H9 (cell line): ENCODE measurements around the gene ADAMTS15. TPM values are rescaled to one million over a fixed set of nuclear protein-coding genes. Genes with fewer than 3 reads are reported as not detected.
A peak's percentile ranks its signal among the peaks of the same experiment; 100 is the strongest.

Source experiments
- DNase-seq: peaks from one replicate; pipeline ENCODE4 v3.0.0-alpha.2; 2017
- H2AFZ ChIP-seq: one replicate; pipeline ENCODE4 v1.6.1; 2013; ENCODE audit warnings: mild to moderate bottlenecking, low read length, control low read depth, moderate library complexity
- H2AK5ac ChIP-seq: 2 replicates; pipeline ENCODE4 v1.6.1; 2013; ENCODE audit warnings: low read length, control low read depth, mixed read lengths; ENCODE audit not compliant: insufficient read length
- H2BK120ac ChIP-seq: one replicate; pipeline ENCODE4 v1.6.1; 2013; ENCODE audit warnings: low read depth, mild to moderate bottlenecking, low read length, control low read depth, inconsistent platforms; ENCODE audit not compliant: poor library complexity, severe bottlenecking
- H2BK12ac ChIP-seq: 2 replicates; pipeline ENCODE4 v1.6.1; 2013; ENCODE audit warnings: low read length, control low read depth, mixed read lengths, low read depth; ENCODE audit not compliant: insufficient read length
- H2BK15ac ChIP-seq: 2 replicates; pipeline ENCODE4 v1.6.1; 2013; ENCODE audit warnings: low read depth, low read length, control low read depth
- H2BK20ac ChIP-seq: one replicate; pipeline ENCODE4 v1.6.1; 2013; ENCODE audit warnings: low read depth, mild to moderate bottlenecking, low read length, control low read depth, inconsistent platforms; ENCODE audit not compliant: poor library complexity, severe bottlenecking
- H2BK5ac ChIP-seq: 2 replicates; pipeline ENCODE4 v1.6.1; 2013; ENCODE audit warnings: low read length, control low read depth, mixed read lengths; ENCODE audit not compliant: insufficient read length
- H3K14ac ChIP-seq: 2 replicates; pipeline ENCODE4 v1.6.1; 2013; ENCODE audit warnings: low read length, control low read depth; ENCODE audit not compliant: insufficient read depth
- H3K18ac ChIP-seq: 2 replicates; pipeline ENCODE4 v1.6.1; 2013; ENCODE audit warnings: low read depth, mild to moderate bottlenecking, mixed read lengths, low read length, control low read depth; ENCODE audit not compliant: insufficient read length
- H3K23ac ChIP-seq: 2 replicates; pipeline ENCODE4 v1.6.1; 2013; ENCODE audit warnings: low read length, control low read depth, mixed read lengths, low read depth; ENCODE audit not compliant: insufficient read length
- H3K23me2 ChIP-seq: 2 replicates; pipeline ENCODE4 v1.6.1; 2013; ENCODE audit warnings: low read depth, mild to moderate bottlenecking, mixed read lengths, low read length, control low read depth; ENCODE audit not compliant: insufficient read length, poor library complexity, severe bottlenecking
- H3K27ac ChIP-seq: 2 replicates; pipeline ENCODE4 v1.5.1; 2013; ENCODE audit warnings: low read length, control low read depth, mixed read lengths, low read depth; ENCODE audit not compliant: insufficient read length
- H3K27me3 ChIP-seq: 2 replicates; pipeline ENCODE4 v1.6.1; 2013; ENCODE audit warnings: low read length, control low read depth, inconsistent platforms; ENCODE audit not compliant: insufficient read depth
- H3K4ac ChIP-seq: 2 replicates; pipeline ENCODE4 v1.6.1; 2013; ENCODE audit warnings: low read depth, mild to moderate bottlenecking, control low read depth, inconsistent platforms, low read length, moderate library complexity
- H3K4me1 ChIP-seq: 2 replicates; pipeline ENCODE4 v1.6.1; 2013; ENCODE audit warnings: low read length, control low read depth, inconsistent platforms; ENCODE audit not compliant: insufficient read depth
- H3K4me2 ChIP-seq: 2 replicates; pipeline ENCODE4 v1.6.1; 2013; ENCODE audit warnings: low read length, control low read depth, mixed read lengths; ENCODE audit not compliant: insufficient read length, insufficient read depth
- H3K56ac ChIP-seq: 2 replicates; pipeline ENCODE4 v1.6.1; 2013; ENCODE audit warnings: low read depth, mild to moderate bottlenecking, mixed read lengths, low read length, control low read depth; ENCODE audit not compliant: insufficient read length
- H3K79me1 ChIP-seq: 2 replicates; pipeline ENCODE4 v1.6.1; 2013; ENCODE audit warnings: low read depth, mild to moderate bottlenecking, moderate library complexity, low read length, control low read depth, inconsistent platforms; ENCODE audit not compliant: insufficient read depth, poor library complexity, severe bottlenecking
- H3K79me2 ChIP-seq: 2 replicates; pipeline ENCODE4 v1.6.1; 2013; ENCODE audit warnings: low read length, control low read depth, inconsistent platforms; ENCODE audit not compliant: insufficient read depth
- H3K9ac ChIP-seq: 2 replicates; pipeline ENCODE4 v1.6.1; 2013; ENCODE audit warnings: low read length, control low read depth, mixed read lengths; ENCODE audit not compliant: insufficient read length; ENCODE audit errors: extremely low read depth
- H3K9me3 ChIP-seq: one replicate; pipeline ENCODE4 v1.6.1; 2013; ENCODE audit warnings: low read depth, low read length, inconsistent platforms; ENCODE audit not compliant: control insufficient read depth
- H3T11ph ChIP-seq: one replicate; pipeline ENCODE4 v1.6.1; 2013; ENCODE audit warnings: mild to moderate bottlenecking, low read length, control low read depth, inconsistent platforms
- H4K20me1 ChIP-seq: one replicate; pipeline ENCODE4 v1.6.1; 2013; ENCODE audit not compliant: control insufficient read depth, insufficient read length, insufficient read depth
- H4K5ac ChIP-seq: 2 replicates; pipeline ENCODE4 v1.6.1; 2013; ENCODE audit warnings: low read depth, mild to moderate bottlenecking, mixed read lengths, low read length, control low read depth; ENCODE audit not compliant: insufficient read length
- H4K8ac ChIP-seq: replicated peaks from 2 replicates; pipeline ENCODE4 v1.6.1; 2013; ENCODE audit warnings: low read length, control low read depth, mixed read lengths, low read depth; ENCODE audit not compliant: insufficient read length
- H4K91ac ChIP-seq: 2 replicates; pipeline ENCODE4 v1.6.1; 2013; ENCODE audit warnings: low read depth, mild to moderate bottlenecking, moderate library complexity, mixed read lengths, low read length, control low read depth; ENCODE audit not compliant: insufficient read length
- H3K27ac Mint-ChIP-seq, 3 experiments: 2 replicates in 2 of 3; 3 replicates in 1 of 3; pipeline ENCODE4 v1.8.0; 2020 to 2021; ENCODE audit warnings: mixed read lengths in 3 of 3, mild to moderate bottlenecking in 1 of 3, moderate library complexity in 1 of 3
- H3K27me3 Mint-ChIP-seq: 2 replicates; pipeline ENCODE4 v1.8.0; 2021; ENCODE audit warnings: low read depth, mild to moderate bottlenecking, moderate library complexity, mixed read lengths
- H3K36me3 Mint-ChIP-seq, 3 experiments: 2 replicates in 2 of 3; 3 replicates in 1 of 3; pipeline ENCODE4 v1.8.0; 2020 to 2021; ENCODE audit warnings: low read depth in 3 of 3, mixed read lengths in 3 of 3; ENCODE audit not compliant: insufficient read depth in 1 of 3
- H3K4me1 Mint-ChIP-seq, 2 experiments: 2 replicates each; pipeline ENCODE4 v1.8.0; 2020; ENCODE audit warnings: mixed read lengths in 2 of 2
- H3K4me3 Mint-ChIP-seq, 2 experiments: 2 replicates in 1 of 2; 3 replicates in 1 of 2; pipeline ENCODE4 v1.8.0; 2020 to 2021; ENCODE audit warnings: mild to moderate bottlenecking in 2 of 2, mixed read lengths in 2 of 2, moderate library complexity in 1 of 2
- H3K9me3 Mint-ChIP-seq, 2 experiments: 2 replicates in 1 of 2; 3 replicates in 1 of 2; pipeline ENCODE4 v1.8.0; 2020; ENCODE audit warnings: mild to moderate bottlenecking in 2 of 2, mixed read lengths in 2 of 2, moderate library complexity in 1 of 2
- CTCF ChIP-seq: fragments of 200-600 bp; sonication (generic); conservative IDR thresholded peaks from 3 replicates; pipeline ENCODE4 v1.8.0; 2021; ENCODE audit warnings: antibody characterized with exemption, mild to moderate bottlenecking
- WGBS: extraction: QIAGEN DNeasy Blood & Tissue Kit; methylation state at CpG from one replicate; pipeline ENCODE4 v1.1.7; 2013; ENCODE audit warnings: missing lambda C conversion rate, low lambda C conversion rate, mixed read lengths; ENCODE audit not compliant: insufficient read length; ENCODE audit errors: extremely low coverage; 5-methylcytosine and 5-hydroxymethylcytosine counted together
- total RNA-seq: library from RNA; stranded (reverse); gene quantifications from 2 replicates; pipeline ENCODE4 v1.2.1, GENCODE V29; 2021

The ADAMTS15 gene
- total RNA-seq, 1 experiment from 2014 or later = 1.3 TPM

DNA sequence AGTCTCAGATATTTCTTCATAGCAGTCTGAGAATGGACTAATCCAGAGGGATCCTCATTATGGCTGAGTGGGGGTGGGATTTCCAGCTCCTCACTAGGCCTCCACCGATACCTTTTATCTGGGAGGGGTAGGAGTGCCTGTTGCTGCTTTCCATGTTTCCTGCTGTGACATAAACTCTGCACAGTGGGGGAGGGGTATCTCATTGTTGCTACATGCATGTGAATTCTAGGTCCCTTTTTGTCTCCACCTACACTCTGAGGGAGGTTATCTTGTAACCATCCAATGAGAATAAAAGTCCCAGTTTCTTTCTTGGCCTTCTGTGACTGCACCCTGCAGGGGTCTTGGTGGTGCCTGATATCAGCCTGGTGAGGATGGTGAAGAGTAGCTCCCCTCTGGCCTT lies 60.5 kb downstream of the ADAMTS15 start:
- H3K14ac ChIP-seq = no peak overlapping the region
- no peaks in the 10 kb centered on the region for H3K4me1 ChIP-seq

More for the DNA sequence above, 60.5 kb downstream of the ADAMTS15 start:
- Histone ChIP-seq H2BK15ac (no peak overlapping the region), H2AFZ (no peak overlapping the region), H2BK120ac (no peak overlapping the region), H3K79me1 (no peaks in the 10 kb centered on the region), H3K79me2 (no peaks in the 10 kb centered on the region), H3K27ac (no peak overlapping the region), H4K20me1 (no peaks in the 10 kb centered on the region), H2BK12ac (no peak overlapping the region), H3T11ph (no peak overlapping the region), H4K8ac (no peak overlapping the region), H3K23ac (no peak overlapping the region), H3K27me3 (no peaks in the 10 kb centered on the region), H2AK5ac (no peak overlapping the region), H2BK5ac (no peak overlapping the region), H3K9me3 (peaks cover 14% of the 10 kb centered on the region), H4K5ac (no peak overlapping the region), H3K23me2 (no peaks in the 10 kb centered on the region), H4K91ac (no peak overlapping the region), H2BK20ac (no peak overlapping the region), H3K9ac (no peak overlapping the region), H3K56ac (no peak overlapping the region), H3K4ac (no peak overlapping the region), H3K4me2 (no peak overlapping the region), H3K18ac (no peak overlapping the region)
- Mint-ChIP-seq H3K27me3 (peaks cover 3% of the 10 kb centered on the region), H3K27ac (peak overlapping the region in 1 of 3 experiments; percentile 59; a peak in 1 of 7 replicates), H3K4me3 (no peak overlapping the region), H3K4me1 (peaks cover 10 to 11% of the 10 kb centered on the region in 2 experiments), H3K36me3 (peaks cover 16 to 34% (median 19%) of the 10 kb centered on the region in 3 experiments), H3K9me3 (peaks cover 36 to 40% of the 10 kb centered on the region in 2 experiments)
- no peak for TF ChIP-seq CTCF
- DNase-seq = no peak
- no CpG with 5 or more reads among the region's 1 CpG for WGBS
